Measurements from ENCODE around the gene CRAT.

Gene CRAT

GRCh38 chr9:129063061-129063460 is 47.5 kb downstream of the CRAT start:
- Mint-ChIP-seq H3K27ac (no peak overlapping the region), H3K36me3 (ENCODE audit: low read depth) (peaks cover 18% of the 10 kb centered on the region), H3K4me3 (no peak overlapping the region), H3K9me3 (no peaks in the 10 kb centered on the region), H3K27me3 (ENCODE audit: low read depth) (no peaks in the 10 kb centered on the region), H3K4me1 (no peaks in the 10 kb centered on the region)
- TF ChIP-seq CTCF (IDR thresholded peaks at IDR 0.05; ENCODE audit: unreplicated experiment in 3 of 3): no peak

- Mint-ChIP-seq H3K9me3 (no peaks in the 10 kb centered on the region), H3K27ac (no peak overlapping the region), H3K27me3 (ENCODE audit: low read depth) (no peaks in the 10 kb centered on the region), H3K36me3 (ENCODE audit: low read depth) (peaks cover 23% of the 10 kb centered on the region), H3K4me1 (no peaks in the 10 kb centered on the region), H3K4me3 (no peak overlapping the region)
- TF ChIP-seq CTCF (IDR thresholded peaks at IDR 0.05; ENCODE audit: unreplicated experiment in 3 of 3): no peak
Observed at GRCh38 chr9:129060991-129061390, 49.6 kb downstream of the CRAT start.

DNA sequence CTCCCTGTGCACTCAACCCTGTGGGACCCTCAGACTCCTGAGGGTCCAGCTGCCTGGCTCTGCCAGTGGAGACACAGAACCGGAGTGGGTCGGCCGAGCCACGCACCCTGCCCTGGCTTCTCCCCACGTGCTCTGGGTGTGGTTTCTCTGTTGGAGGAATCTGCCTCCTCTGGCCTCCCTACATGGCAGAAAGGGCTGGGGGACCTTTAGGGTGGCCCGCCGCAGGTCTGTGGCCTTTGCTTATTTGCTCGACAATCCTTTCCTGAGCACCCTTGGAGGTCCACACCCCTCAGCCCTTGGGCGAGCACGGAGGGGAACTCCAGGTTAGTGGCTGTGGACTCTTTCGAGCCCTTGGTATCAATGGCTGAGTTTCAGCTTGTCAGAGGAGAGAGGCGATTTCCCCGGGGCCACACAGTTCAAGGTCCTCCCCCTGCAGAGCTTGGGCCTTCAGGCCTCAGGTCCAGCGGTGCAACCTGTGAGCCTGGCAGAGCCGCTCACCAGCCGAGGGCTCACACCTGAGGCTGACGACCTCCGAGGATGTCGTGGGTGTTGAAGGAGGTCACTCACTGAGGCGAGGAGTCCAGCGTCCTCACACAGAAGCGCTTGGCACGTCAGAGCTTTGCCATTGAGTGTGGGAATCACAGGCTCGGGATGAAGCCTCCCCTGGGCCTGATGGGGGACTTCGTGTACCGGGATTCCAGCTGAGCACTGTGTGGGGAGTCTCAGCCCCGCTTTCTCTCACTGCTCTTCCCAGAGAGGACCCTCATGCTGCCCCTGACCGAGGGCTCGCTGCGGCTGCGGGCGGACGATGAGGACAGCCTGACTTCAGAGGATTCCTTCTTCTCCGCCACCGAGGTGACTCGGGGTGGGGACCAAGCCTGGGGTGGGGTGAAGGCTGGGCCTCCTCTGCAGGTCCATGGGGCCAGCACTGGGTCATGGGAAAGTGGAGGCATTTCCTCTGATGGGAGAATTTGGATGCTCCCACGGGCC is 50.5 kb downstream of the CRAT start:
- Mint-ChIP-seq H3K27me3 (ENCODE audit: low read depth) (no peaks in the 10 kb centered on the region), H3K36me3 (ENCODE audit: low read depth) (peaks cover 17% of the 10 kb centered on the region), H3K4me1 (no peaks in the 10 kb centered on the region), H3K9me3 (no peaks in the 10 kb centered on the region), H3K27ac (no peak overlapping the region), H3K4me3 (no peak overlapping the region)
- TF ChIP-seq CTCF (IDR thresholded peaks at IDR 0.05; ENCODE audit: unreplicated experiment in 3 of 3): no peak

GRCh38 chr9:129058965-129059795 is 51.4 kb downstream of the CRAT start:
- Mint-ChIP-seq H3K4me1 (no peaks in the 10 kb centered on the region), H3K36me3 (ENCODE audit: low read depth) (peaks cover 22% of the 10 kb centered on the region), H3K9me3 (no peaks in the 10 kb centered on the region), H3K4me3 (no peak overlapping the region), H3K27ac (no peak overlapping the region), H3K27me3 (ENCODE audit: low read depth) (no peaks in the 10 kb centered on the region)
- TF ChIP-seq CTCF (IDR thresholded peaks at IDR 0.05; ENCODE audit: unreplicated experiment in 3 of 3): no peak

GRCh38 chr9:129054163-129054851 is 56.3 kb downstream of the CRAT start:
- Mint-ChIP-seq H3K36me3 (ENCODE audit: low read depth) (peaks cover 14% of the 10 kb centered on the region), H3K4me3 (no peak overlapping the region), H3K27me3 (ENCODE audit: low read depth) (no peaks in the 10 kb centered on the region), H3K27ac (no peak overlapping the region), H3K9me3 (no peaks in the 10 kb centered on the region), H3K4me1 (no peaks in the 10 kb centered on the region)
- TF ChIP-seq CTCF (IDR thresholded peaks at IDR 0.05; ENCODE audit: unreplicated experiment in 3 of 3): no peak

Measured in nephron (organoid).